ENCODE measurements around the gene CDC42EP4.

Gene CDC42EP4

GRCh38 chr17:73247726-73248125 lies 64.1 kb downstream of the CDC42EP4 start:
- DNase-seq, result no peak

- no peak for DNase-seq
These were observed 71.2 kb downstream of the CDC42EP4 start for GRCh38 chr17:73240561-73240960.

DNA sequence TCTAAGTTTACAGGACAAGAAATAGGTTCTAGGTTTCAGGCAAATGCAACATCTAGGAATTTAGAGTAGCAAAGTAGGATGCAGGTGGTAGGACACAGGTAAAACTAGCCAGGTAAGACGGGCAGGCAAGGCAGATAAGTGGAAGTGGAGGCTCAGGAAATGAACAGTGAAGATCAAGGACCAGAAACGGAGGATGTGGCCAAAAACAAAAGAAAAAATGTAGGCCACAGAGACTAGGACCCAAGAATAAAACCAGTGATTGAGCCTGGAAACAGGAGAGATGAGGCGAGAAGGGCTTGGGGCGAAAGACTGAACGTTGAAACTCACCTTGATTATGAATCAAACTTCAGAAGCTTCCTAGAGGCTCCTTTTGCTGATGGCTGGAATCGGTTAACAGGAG lies 74.1 kb downstream of the CDC42EP4 start:
- DNase-seq, result no peak

DNA sequence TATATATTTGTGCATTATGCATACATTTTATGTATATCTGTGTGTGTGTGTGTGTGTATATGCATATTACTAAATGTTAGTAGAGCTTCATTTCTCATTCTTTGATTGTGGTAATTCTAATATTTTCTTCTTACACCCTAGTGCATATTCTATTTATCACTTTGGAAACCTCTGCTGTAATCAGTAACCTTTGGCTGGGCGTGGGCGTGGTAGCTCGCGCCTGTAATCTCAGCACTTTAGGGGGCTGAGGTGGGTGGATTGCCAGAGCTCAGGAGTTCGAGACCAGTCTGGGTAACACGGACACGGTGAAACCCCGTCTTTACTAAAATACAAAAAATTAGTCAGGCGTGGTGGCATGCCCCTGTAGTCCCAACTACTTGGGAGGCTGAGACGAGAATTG lies 77.1 kb downstream of the CDC42EP4 start:
- no peak for DNase-seq

All from stimulated activated CD4-positive, alpha-beta T cell treated with anti-CD3 and anti-CD28 coated beads, Interleukin-12 subunit alpha, Interleukin-12 subunit beta, amount 100 ng/mL, for 4 hours (primary cell).